Measurements from ENCODE around the gene RAX2.

The RAX2 gene

GRCh38 chr19:3780786-3781304, 8.8 kb upstream of the RAX2 start:
- Histone ChIP-seq H2AK5ac (ENCODE audit: low read length) (no peak overlapping the region), H4K8ac (ENCODE audit: low read depth, low read length) (no peak overlapping the region), H2AFZ (ENCODE audit: insufficient read depth, low read length, poor library complexity) (no peak overlapping the region), H3K79me1 (ENCODE audit: low read length) (no peaks in the 10 kb centered on the region), H4K91ac (ENCODE audit: low read depth, low read length) (no peak overlapping the region), H3K23ac (ENCODE audit: low read length) (no peak overlapping the region), H3K4me3 (ENCODE audit: low read depth, low read length) (no peak overlapping the region), H3K4me2 (ENCODE audit: low read length) (no peak overlapping the region), H3K27ac (ENCODE audit: low read depth, low read length) (no peak overlapping the region), H3K4me1 (ENCODE audit: control insufficient read depth in 1 of 2, insufficient read depth in 2 of 2, low read length in 2 of 2) (peaks cover 5% of the 10 kb centered on the region in 2 experiments), H3K18ac (ENCODE audit: low read length) (no peak overlapping the region), H3K36me3 (ENCODE audit: control insufficient read depth in 1 of 2, insufficient read depth in 2 of 2, low read length in 2 of 2) (no peaks in the 10 kb centered on the region), H2BK12ac (ENCODE audit: low read length) (no peak overlapping the region), H3K9me3 (ENCODE audit: insufficient read depth, low read depth, low read length) (peaks cover 28% of the 10 kb centered on the region), H3K27me3 (ENCODE audit: insufficient read depth, low read length) (peaks cover 17% of the 10 kb centered on the region), H3K14ac (ENCODE audit: low read length) (no peak overlapping the region), H2BK5ac (ENCODE audit: low read depth, low read length, poor library complexity) (no peak overlapping the region), H3K9ac (ENCODE audit: low read length) (no peak overlapping the region), H4K12ac (ENCODE audit: low read depth, low read length) (no peak overlapping the region), H2BK120ac (ENCODE audit: insufficient read depth, low read length, poor library complexity) (no peak overlapping the region), H3K79me2 (ENCODE audit: control insufficient read depth, insufficient read depth, low read length, poor library complexity) (no peaks in the 10 kb centered on the region), H3K4ac (ENCODE audit: low read depth, low read length) (no peak overlapping the region)
- no peak for DNase-seq
- no CpG with 5 or more reads among the region's 9 CpGs for WGBS (ENCODE audit: extremely low coverage, insufficient coverage, insufficient read length)

- H3K36me3 ChIP-seq (ENCODE audit: control insufficient read depth in 1 of 2, insufficient read depth in 2 of 2, low read length in 2 of 2): no peaks in the 10 kb centered on the region
- H2BK12ac ChIP-seq (ENCODE audit: low read length): no peak overlapping the region
- H2BK5ac ChIP-seq (ENCODE audit: low read depth, low read length, poor library complexity): no peak overlapping the region
- no peak overlapping the region for H3K4ac ChIP-seq (ENCODE audit: low read depth, low read length)
- no peak overlapping the region for H3K23ac ChIP-seq (ENCODE audit: low read length)
- no peak overlapping the region for H4K8ac ChIP-seq (ENCODE audit: low read depth, low read length)
- no peak overlapping the region for H3K18ac ChIP-seq (ENCODE audit: low read length)
- H3K4me1 ChIP-seq (ENCODE audit: control insufficient read depth in 1 of 2, insufficient read depth in 2 of 2, low read length in 2 of 2): no peaks in the 10 kb centered on the region
- no peak overlapping the region for H3K9ac ChIP-seq (ENCODE audit: low read length)
- no peak overlapping the region for H2AK5ac ChIP-seq (ENCODE audit: low read length)
- H2BK120ac ChIP-seq (ENCODE audit: insufficient read depth, low read length, poor library complexity): no peak overlapping the region
- H4K12ac ChIP-seq (ENCODE audit: low read depth, low read length): no peak overlapping the region
- H3K79me1 ChIP-seq (ENCODE audit: low read length): no peaks in the 10 kb centered on the region
- H3K9me3 ChIP-seq (ENCODE audit: insufficient read depth, low read depth, low read length): peaks cover 28% of the 10 kb centered on the region
- no peak overlapping the region for H3K4me2 ChIP-seq (ENCODE audit: low read length)
- no peak overlapping the region for H2AFZ ChIP-seq (ENCODE audit: insufficient read depth, low read length, poor library complexity)
- H3K79me2 ChIP-seq (ENCODE audit: control insufficient read depth, insufficient read depth, low read length, poor library complexity): no peaks in the 10 kb centered on the region
- no peak overlapping the region for H3K4me3 ChIP-seq (ENCODE audit: low read depth, low read length)
- no peak for DNase-seq
- H3K14ac ChIP-seq (ENCODE audit: low read length): no peak overlapping the region
- no CpG with 5 or more reads among the region's 44 CpGs for WGBS (ENCODE audit: extremely low coverage, insufficient coverage, insufficient read length)
- H3K27me3 ChIP-seq (ENCODE audit: insufficient read depth, low read length): peaks cover 3% of the 10 kb centered on the region
- H4K91ac ChIP-seq (ENCODE audit: low read depth, low read length): no peak overlapping the region
- H3K27ac ChIP-seq (ENCODE audit: low read depth, low read length): no peak overlapping the region
Observed at GRCh38 chr19:3778899-3779723, 7.1 kb upstream of the RAX2 start.

- H2BK120ac ChIP-seq (ENCODE audit: insufficient read depth, low read length, poor library complexity): no peak overlapping the region
- no peak overlapping the region for H3K9ac ChIP-seq (ENCODE audit: low read length)
- H4K8ac ChIP-seq (ENCODE audit: low read depth, low read length): no peak overlapping the region
- H4K12ac ChIP-seq (ENCODE audit: low read depth, low read length): no peak overlapping the region
- no peak overlapping the region for H2BK5ac ChIP-seq (ENCODE audit: low read depth, low read length, poor library complexity)
- H3K18ac ChIP-seq (ENCODE audit: low read length): no peak overlapping the region
- H3K14ac ChIP-seq (ENCODE audit: low read length): no peak overlapping the region
- H3K27me3 ChIP-seq (ENCODE audit: insufficient read depth, low read length): peaks cover 3% of the 10 kb centered on the region
- no peaks in the 10 kb centered on the region for H3K4me1 ChIP-seq (ENCODE audit: control insufficient read depth in 1 of 2, insufficient read depth in 2 of 2, low read length in 2 of 2)
- H3K36me3 ChIP-seq (ENCODE audit: control insufficient read depth in 1 of 2, insufficient read depth in 2 of 2, low read length in 2 of 2): no peaks in the 10 kb centered on the region
- no peak overlapping the region for H2AFZ ChIP-seq (ENCODE audit: insufficient read depth, low read length, poor library complexity)
- WGBS (ENCODE audit: extremely low coverage, insufficient coverage, insufficient read length): no CpG with 5 or more reads among the region's 37 CpGs
- no peak for DNase-seq
- H3K79me2 ChIP-seq (ENCODE audit: control insufficient read depth, insufficient read depth, low read length, poor library complexity): no peaks in the 10 kb centered on the region
- H3K23ac ChIP-seq (ENCODE audit: low read length): no peak overlapping the region
- H2AK5ac ChIP-seq (ENCODE audit: low read length): no peak overlapping the region
- H3K27ac ChIP-seq (ENCODE audit: low read depth, low read length): no peak overlapping the region
- no peak overlapping the region for H3K4me3 ChIP-seq (ENCODE audit: low read depth, low read length)
- H3K4ac ChIP-seq (ENCODE audit: low read depth, low read length): no peak overlapping the region
- H4K91ac ChIP-seq (ENCODE audit: low read depth, low read length): no peak overlapping the region
- no peak overlapping the region for H2BK12ac ChIP-seq (ENCODE audit: low read length)
- H3K79me1 ChIP-seq (ENCODE audit: low read length): no peaks in the 10 kb centered on the region
- H3K9me3 ChIP-seq (ENCODE audit: insufficient read depth, low read depth, low read length): peaks cover 25% of the 10 kb centered on the region
- no peak overlapping the region for H3K4me2 ChIP-seq (ENCODE audit: low read length)
Observed at GRCh38 chr19:3778104-3778867, 6.3 kb upstream of the RAX2 start.

- Histone ChIP-seq H3K36me3 (ENCODE audit: control insufficient read depth in 1 of 2, insufficient read depth in 2 of 2, low read length in 2 of 2) (no peaks in the 10 kb centered on the region), H3K27me3 (ENCODE audit: insufficient read depth, low read length) (peaks cover 3% of the 10 kb centered on the region), H3K18ac (ENCODE audit: low read length) (no peak overlapping the region), H2AFZ (ENCODE audit: insufficient read depth, low read length, poor library complexity) (no peak overlapping the region), H3K23ac (ENCODE audit: low read length) (no peak overlapping the region), H4K8ac (ENCODE audit: low read depth, low read length) (no peak overlapping the region), H3K4me1 (ENCODE audit: control insufficient read depth in 1 of 2, insufficient read depth in 2 of 2, low read length in 2 of 2) (no peaks in the 10 kb centered on the region), H4K91ac (ENCODE audit: low read depth, low read length) (no peak overlapping the region), H3K4me3 (ENCODE audit: low read depth, low read length) (no peak overlapping the region), H3K4ac (ENCODE audit: low read depth, low read length) (no peak overlapping the region), H2BK120ac (ENCODE audit: insufficient read depth, low read length, poor library complexity) (no peak overlapping the region), H3K79me1 (ENCODE audit: low read length) (no peaks in the 10 kb centered on the region), H3K9ac (ENCODE audit: low read length) (no peak overlapping the region), H3K4me2 (ENCODE audit: low read length) (no peak overlapping the region), H2BK12ac (ENCODE audit: low read length) (no peak overlapping the region), H2AK5ac (ENCODE audit: low read length) (no peak overlapping the region), H3K9me3 (ENCODE audit: insufficient read depth, low read depth, low read length) (peaks cover 11% of the 10 kb centered on the region), H3K14ac (ENCODE audit: low read length) (no peak overlapping the region), H3K27ac (ENCODE audit: low read depth, low read length) (no peak overlapping the region), H2BK5ac (ENCODE audit: low read depth, low read length, poor library complexity) (no peak overlapping the region), H4K12ac (ENCODE audit: low read depth, low read length) (no peak overlapping the region), H3K79me2 (ENCODE audit: control insufficient read depth, insufficient read depth, low read length, poor library complexity) (no peaks in the 10 kb centered on the region)
- no CpG with 5 or more reads among the region's 1 CpG for WGBS (ENCODE audit: extremely low coverage, insufficient coverage, insufficient read length)
- no peak for DNase-seq
Observed at GRCh38 chr19:3776479-3777040, 4.5 kb upstream of the RAX2 start.

Measured in trophoblast cell (in vitro differentiated cells and primary cell).